HG03558 (cell line): ENCODE results near the gene MYO18A.

ENCODE experiments used
- ATAC-seq: cut with Tn5 transposase; IDR thresholded peaks from one replicate; pipeline ENCODE4 v1.9.1; 2021; ENCODE audit warnings: moderate number of reproducible peaks; ENCODE audit not compliant: unreplicated experiment; ENCODE audit errors: extremely low read depth

Gene MYO18A

GRCh38 chr17:29133121-29133713 is 47.0 kb downstream of the MYO18A start:
- ATAC-seq, result no peak

GRCh38 chr17:29131814-29132682 is 48.1 kb downstream of the MYO18A start:
- no peak for ATAC-seq

- no peak for ATAC-seq
Measured at GRCh38 chr17:29129731-29130130, 50.5 kb downstream of the MYO18A start.

- no peak for ATAC-seq
Measured at GRCh38 chr17:29127840-29128239, 52.4 kb downstream of the MYO18A start.

- ATAC-seq, result no peak
Measured at GRCh38 chr17:29126268-29126930, 53.8 kb downstream of the MYO18A start.

GRCh38 chr17:29125651-29126050 is 54.5 kb downstream of the MYO18A start:
- no peak for ATAC-seq

- no peak for ATAC-seq
Measured at GRCh38 chr17:29124925-29125273, 55.3 kb downstream of the MYO18A start.

GRCh38 chr17:29124135-29124924 is 55.9 kb downstream of the MYO18A start:
- ATAC-seq, result no peak

GRCh38 chr17:29123111-29123510 is 57.1 kb downstream of the MYO18A start:
- ATAC-seq, result no peak

- no peak for ATAC-seq
Measured at GRCh38 chr17:29121442-29121841, 58.8 kb downstream of the MYO18A start.

- ATAC-seq, result no peak
Measured at GRCh38 chr17:29120433-29120832, 59.8 kb downstream of the MYO18A start.

GRCh38 chr17:29119265-29119664 is 60.9 kb downstream of the MYO18A start:
- no peak for ATAC-seq

GRCh38 chr17:29116804-29117753 is 63.1 kb downstream of the MYO18A start:
- no peak for ATAC-seq

- ATAC-seq, result no peak
Measured at GRCh38 chr17:29115961-29116803, 64.0 kb downstream of the MYO18A start.

GRCh38 chr17:29115435-29115834 is 64.8 kb downstream of the MYO18A start:
- no peak for ATAC-seq

- no peak for ATAC-seq
Measured at GRCh38 chr17:29114141-29114540, 66.1 kb downstream of the MYO18A start.

- ATAC-seq, result no peak
Measured at GRCh38 chr17:29113334-29113733, 66.9 kb downstream of the MYO18A start.

- ATAC-seq, result no peak
Measured at GRCh38 chr17:29112771-29113295, 67.4 kb downstream of the MYO18A start.
